ENCODE results near the gene FBXL13.

DNA sequence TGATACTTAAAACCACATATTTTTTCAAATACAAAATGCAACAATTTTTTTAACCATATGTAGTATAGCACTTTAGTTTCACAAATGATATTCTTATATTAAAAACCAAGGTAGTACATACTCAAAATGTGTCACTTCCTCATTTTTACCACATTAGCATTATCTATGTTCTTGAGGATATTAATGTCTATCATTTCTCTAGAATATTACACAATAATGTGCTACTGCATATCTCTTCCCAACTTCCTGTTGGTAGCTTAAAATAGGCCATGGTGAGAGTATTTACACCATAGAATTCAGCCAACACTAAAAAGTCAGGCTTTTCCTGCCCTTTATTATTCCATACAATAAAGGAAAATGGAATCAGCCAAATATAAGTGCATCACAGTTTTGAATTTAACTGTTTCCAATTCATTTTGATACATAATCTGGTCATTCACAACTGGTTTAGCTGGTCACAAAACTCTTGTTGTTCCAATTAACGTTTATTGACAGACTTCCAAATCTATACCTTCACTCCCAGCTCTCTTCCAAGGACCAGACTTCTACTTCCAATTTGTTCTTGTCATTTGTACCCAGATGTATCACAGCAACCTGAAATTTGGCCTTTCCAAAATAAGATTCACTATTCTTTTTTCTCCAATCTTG lies 181.8 kb downstream of the FBXL13 start:
- TF ChIP-seq, protein P1, sequence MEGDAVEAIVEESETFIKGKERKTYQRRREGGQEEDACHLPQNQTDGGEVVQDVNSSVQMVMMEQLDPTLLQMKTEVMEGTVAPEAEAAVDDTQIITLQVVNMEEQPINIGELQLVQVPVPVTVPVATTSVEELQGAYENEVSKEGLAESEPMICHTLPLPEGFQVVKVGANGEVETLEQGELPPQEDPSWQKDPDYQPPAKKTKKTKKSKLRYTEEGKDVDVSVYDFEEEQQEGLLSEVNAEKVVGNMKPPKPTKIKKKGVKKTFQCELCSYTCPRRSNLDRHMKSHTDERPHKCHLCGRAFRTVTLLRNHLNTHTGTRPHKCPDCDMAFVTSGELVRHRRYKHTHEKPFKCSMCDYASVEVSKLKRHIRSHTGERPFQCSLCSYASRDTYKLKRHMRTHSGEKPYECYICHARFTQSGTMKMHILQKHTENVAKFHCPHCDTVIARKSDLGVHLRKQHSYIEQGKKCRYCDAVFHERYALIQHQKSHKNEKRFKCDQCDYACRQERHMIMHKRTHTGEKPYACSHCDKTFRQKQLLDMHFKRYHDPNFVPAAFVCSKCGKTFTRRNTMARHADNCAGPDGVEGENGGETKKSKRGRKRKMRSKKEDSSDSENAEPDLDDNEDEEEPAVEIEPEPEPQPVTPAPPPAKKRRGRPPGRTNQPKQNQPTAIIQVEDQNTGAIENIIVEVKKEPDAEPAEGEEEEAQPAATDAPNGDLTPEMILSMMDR (IDR thresholded peaks at IDR 0.05): no peak
- TF ChIP-seq POLR2A (IDR thresholded peaks at IDR 0.05): no peak
